GM19467 (cell line): ENCODE results near the gene ATE1.
"Not testable (repeated sequence)": the region's sequence is repeated elsewhere in the genome, so short reads cannot be mapped to it uniquely, and the experiment has no call there.

Experiments
- ATAC-seq: cut with Tn5 transposase; IDR thresholded peaks from one replicate; pipeline ENCODE4 v1.9.1; 2021; ENCODE audit warnings: mild to moderate bottlenecking, moderate library complexity; ENCODE audit not compliant: unreplicated experiment

ATE1 gene

GRCh38 chr10:121792198-121792597 lies 135.6 kb downstream of the ATE1 start:
- ATAC-seq: no peak

DNA sequence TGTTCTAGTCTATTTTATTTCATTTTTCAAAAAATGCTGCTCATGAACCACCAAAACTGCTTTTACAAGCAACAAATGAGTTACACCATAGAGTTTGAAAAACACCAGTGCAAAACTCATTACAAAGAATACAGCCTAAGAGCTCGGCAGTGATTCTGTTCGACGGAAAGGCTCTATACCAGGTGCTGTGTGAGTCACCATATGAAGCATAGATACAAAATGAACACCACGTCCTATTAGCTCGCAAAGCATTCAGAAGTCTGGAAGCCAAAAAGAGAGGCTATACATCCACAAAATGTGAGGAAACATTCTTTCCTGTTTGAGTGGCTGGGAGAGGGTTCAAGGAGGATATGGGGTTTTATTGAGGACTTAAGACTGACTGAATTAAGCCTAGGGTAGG lies 136.1 kb downstream of the ATE1 start:
- no peak for ATAC-seq

DNA sequence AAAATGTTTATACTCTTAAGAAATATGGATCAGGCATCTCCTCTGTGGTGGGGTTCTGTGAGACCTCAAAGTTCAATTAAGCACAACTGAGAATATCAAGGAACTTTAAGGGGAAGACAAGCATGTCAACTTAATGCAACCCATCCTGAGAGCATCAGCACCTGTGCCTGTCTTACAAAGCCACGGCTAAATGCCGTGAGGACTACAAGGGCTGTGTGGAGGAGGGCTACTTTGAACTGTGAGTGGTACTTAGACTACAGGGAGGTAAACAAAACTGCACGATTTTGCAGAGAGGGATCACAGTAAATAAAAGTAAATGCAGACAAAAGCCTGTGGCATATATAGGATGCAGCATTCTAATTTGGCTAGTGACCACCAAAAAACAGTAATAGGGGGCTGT lies 139.1 kb downstream of the ATE1 start:
- ATAC-seq: no peak

GRCh38 chr10:121788115-121788514 lies 139.7 kb downstream of the ATE1 start:
- no peak for ATAC-seq

DNA sequence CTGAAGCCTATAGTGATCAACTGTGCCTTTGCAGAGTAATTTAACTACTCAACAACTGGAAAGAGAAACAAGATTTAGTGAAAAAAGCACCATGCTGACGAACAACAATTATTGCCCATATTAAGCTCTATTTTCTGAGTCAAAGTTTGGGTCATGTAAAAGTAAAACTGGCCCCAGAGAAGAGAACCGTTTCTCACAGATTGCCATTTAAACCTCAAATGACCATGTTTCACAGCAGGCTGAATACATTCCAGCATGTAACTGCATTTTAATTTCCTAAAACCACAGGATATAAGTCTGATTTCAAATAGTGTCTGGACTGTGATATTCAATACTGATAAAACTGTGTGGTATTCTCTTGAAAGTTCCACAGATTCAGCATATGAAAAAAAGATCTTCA lies 140.7 kb downstream of the ATE1 start:
- no peak for ATAC-seq

GRCh38 chr10:121783782-121784372 lies 144.0 kb downstream of the ATE1 start:
- no peak for ATAC-seq

GRCh38 chr10:121781101-121781500 lies 146.7 kb downstream of the ATE1 start:
- ATAC-seq: no peak

DNA sequence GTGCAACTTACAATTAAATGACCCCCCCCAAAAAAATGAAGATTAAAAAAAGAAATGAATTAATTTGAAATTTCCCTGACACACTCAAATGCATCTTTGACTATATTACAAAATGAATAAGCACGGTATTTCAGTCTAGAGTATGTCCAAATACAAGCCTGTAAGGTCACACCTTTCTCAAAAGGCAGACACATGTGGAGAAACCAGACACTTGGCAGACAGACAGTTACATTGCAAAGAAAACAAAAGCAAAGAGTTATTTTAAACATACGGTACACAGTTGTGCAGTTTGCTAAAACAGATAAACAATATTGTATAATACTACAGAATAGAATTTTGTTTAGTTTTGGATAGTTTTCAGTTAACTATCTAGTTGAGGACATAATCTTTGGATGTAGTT lies 153.0 kb downstream of the ATE1 start:
- no peak for ATAC-seq

DNA sequence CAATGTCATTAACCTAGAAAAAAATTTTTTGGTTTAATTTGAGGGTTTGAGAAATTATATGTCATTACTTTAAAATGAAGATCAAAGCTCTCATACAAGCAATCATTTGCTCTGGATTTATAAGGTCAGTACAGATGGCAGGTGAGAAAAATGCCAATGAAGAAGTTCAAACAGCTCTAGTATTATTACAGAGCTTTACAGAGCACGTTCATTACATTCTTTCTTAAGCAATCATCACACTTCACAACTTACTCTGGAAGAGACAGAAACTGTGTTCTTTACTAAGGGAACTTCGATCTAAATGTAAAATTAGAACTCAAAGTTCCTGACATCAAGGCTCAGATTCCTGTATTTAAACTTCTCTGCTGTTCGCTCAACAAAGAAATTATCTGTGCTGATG lies 153.4 kb downstream of the ATE1 start:
- ATAC-seq: no peak

- no peak for ATAC-seq
Observed at GRCh38 chr10:121772884-121773283, 154.9 kb downstream of the ATE1 start.

DNA sequence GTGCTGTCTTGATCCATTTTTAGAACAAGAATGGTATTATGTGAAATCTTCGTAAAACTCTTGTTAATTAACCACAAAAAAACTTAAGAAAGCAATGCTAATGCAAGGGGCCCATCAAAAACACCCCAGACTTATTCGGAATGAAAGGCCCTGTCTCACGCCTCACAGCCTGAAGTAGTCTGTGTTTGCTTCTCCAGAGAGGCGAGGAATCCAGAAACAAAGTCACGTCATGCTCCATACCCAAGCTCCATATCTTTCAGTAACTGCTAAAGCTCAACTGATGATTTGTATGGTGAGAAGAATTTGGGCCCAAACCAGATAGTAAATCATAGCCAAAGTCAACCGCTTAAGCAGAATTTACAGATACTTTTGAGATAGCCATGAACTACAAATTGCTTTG lies 155.4 kb downstream of the ATE1 start:
- no peak for ATAC-seq

- no peak for ATAC-seq
Observed at GRCh38 chr10:121771966-121772365, 155.9 kb downstream of the ATE1 start.

DNA sequence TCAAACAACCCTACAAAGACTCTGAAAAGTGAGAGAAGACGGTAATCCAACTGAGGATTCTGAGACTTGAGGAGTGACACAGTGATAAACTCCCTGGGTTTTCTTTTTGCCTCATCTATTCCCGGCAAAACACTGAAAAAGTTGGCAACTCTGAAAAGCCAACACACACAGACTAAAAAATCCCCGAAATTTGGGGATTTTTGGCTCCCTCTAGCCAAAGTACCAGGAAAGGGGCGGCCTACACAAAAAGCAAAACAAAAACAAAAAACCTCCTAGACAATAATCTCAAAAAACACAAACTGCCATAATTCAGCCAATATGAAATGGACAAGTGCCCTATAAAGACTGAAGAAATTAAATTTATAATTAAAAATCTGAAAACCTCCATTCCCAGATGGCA lies 161.4 kb downstream of the ATE1 start:
- no peak for ATAC-seq

DNA sequence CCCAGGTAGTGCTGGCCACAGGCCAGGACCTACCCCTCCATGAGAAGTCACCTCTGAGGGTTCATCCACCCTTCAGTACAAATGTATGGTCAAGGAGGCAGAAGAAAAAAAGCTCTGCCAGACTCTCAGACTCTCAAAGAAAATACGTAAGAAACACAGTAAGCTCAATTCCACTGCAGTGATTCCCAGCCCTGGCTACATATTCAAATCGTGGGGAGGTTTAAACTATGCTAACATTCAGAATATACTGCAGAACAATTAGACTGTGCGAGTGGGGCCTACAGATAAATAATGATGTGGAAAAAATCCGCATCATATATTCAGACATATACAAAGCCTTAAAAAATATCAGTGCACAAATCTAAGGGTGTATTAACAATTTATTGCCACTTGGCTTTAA lies 162.6 kb downstream of the ATE1 start:
- no peak for ATAC-seq

GRCh38 chr10:121764233-121764942 lies 163.4 kb downstream of the ATE1 start:
- no peak for ATAC-seq

GRCh38 chr10:121757241-121757640 lies 170.6 kb downstream of the ATE1 start:
- ATAC-seq: not testable (repeated sequence)

DNA sequence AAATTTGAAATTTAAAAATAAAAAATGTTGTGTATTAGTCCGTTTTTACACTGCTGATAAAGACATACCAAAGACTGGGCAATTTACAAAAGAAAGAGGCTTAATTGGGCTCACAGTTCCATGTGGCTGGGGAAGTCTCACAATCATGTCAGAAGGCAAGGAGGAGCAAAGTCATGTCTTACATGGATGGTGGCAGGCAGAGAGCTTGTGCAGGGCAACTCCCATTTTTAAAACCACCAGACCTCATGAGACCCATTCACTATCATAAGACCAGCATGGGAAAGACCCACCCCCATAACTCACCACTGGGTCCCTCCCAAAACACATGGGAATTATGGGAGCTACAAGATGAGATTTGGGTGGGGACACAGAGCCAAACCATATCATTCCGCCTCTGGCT lies 172.3 kb downstream of the ATE1 start:
- ATAC-seq: not testable (repeated sequence)

DNA sequence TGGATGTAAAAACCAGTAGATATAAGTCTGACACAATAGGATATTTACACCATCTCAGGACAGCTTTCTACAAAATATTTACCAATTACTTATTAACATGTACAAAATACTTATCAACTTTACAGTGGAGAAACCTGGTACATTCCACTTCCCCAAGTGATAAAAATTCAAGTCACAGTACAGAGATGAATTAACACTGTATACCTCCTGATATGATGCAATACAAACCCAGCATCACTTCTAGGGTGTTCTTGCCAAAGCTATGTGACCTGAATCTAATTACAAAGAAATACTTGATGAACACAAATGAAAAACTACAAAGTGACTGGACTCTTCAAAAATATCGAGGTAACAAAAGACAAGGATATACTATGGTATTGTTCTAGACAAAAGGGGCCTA lies 173.2 kb downstream of the ATE1 start:
- ATAC-seq: no peak

DNA sequence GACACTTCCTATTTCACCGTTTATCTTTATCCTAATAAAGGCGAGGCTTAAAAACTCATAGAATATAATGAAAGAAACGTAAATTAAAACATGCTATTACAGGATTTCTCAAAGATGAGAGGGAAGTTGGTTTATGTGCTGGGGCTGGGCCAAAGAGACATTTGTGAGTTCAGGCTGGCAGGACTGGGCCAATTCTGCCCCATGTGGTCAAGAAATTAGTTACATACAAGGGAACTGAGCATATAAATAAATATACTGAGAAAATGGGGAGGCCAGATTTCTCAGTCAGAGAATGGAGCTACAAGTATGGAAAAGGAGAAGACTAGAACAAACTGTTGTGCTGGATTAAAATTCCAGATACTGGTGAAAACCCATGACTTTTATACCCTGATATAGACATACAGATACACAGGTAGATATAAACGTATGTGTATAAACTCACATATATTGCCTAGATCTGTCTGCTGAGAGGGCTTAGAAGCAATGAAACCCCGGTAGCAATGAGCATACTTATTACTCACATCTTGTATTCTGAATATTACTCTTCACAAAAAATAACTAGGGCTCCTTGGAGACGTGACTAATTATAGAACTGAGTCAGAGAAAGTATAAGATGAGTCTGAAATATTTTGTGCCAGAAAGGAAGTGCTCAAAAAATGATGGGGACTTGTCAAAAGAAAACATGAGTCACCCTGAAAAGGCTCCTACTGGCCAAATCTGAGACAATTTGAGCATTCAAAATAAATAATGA lies 173.9 kb downstream of the ATE1 start:
- ATAC-seq: peak; percentile 51

DNA sequence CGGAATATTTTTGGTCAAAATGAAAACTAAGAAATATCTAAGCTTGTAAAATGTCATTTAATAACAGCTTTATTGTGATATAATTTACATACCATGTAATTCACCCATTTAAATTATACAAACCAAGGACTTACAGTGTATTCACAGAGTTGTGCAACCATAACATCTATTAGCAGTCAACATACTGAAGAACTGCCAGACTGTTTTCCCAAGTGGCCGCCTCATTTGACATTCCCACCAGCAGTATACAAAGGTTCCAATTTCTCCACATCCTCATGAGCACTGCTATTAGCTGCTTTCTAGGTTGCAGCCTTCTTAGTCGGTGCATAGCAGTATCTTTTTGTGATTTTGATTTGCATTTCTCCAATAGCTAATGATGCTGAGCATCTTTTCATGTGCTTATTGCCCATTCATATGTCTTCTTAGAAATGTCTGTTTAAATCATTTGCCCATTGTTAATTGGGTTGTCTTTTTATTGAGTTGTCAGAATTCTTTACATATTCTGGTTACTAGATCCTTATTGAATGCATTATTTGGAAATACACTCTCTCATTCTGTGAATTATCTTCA lies 176.6 kb downstream of the ATE1 start:
- ATAC-seq: no peak

GRCh38 chr10:121747163-121747775 lies 180.6 kb downstream of the ATE1 start:
- ATAC-seq: no peak
